HFF-Myc (cell line): ENCODE results near the gene WDR86.

Source experiments
- DNase-seq: peaks from one replicate; pipeline ENCODE4 v3.0.0-alpha.2; 2011; ENCODE audit warnings: low read depth; ENCODE audit errors: extremely low read depth
- H3K4me3 ChIP-seq: replicated peaks from 2 replicates; pipeline ENCODE4 v1.5.1; 2011; ENCODE audit warnings: low read depth, mild to moderate bottlenecking, control low read depth, low read length
- TF ChIP-seq, protein P1 (sequence below): IDR thresholded peaks from 2 replicates; pipeline ENCODE4 v1.5.1; 2012; ENCODE audit warnings: mild to moderate bottlenecking, low read depth, low read length, control low read depth; ENCODE audit errors: missing control alignments

Gene WDR86

DNA sequence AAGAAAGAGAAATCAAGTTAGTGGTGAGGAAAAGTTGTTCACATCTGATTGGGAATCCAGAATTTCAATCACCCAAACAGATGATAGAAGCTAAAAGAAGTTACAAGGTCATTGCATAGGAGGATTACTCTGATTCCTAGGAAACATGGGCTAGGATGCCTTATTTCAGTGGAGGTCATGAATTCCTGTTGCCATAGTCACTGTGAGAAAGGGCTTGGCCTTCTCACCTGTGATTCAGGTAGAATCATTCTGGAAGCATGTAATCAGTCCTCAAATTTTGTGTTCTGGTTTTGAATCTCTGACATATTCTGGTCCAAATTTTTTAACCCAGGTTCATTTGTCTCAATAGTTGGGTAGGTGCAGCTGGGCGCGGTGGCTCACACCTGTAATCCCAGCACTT lies 72.5 kb downstream of the WDR86 start:
- H3K4me3 ChIP-seq, result no peak overlapping the region
- DNase-seq, result no peak
- TF ChIP-seq, protein P1, sequence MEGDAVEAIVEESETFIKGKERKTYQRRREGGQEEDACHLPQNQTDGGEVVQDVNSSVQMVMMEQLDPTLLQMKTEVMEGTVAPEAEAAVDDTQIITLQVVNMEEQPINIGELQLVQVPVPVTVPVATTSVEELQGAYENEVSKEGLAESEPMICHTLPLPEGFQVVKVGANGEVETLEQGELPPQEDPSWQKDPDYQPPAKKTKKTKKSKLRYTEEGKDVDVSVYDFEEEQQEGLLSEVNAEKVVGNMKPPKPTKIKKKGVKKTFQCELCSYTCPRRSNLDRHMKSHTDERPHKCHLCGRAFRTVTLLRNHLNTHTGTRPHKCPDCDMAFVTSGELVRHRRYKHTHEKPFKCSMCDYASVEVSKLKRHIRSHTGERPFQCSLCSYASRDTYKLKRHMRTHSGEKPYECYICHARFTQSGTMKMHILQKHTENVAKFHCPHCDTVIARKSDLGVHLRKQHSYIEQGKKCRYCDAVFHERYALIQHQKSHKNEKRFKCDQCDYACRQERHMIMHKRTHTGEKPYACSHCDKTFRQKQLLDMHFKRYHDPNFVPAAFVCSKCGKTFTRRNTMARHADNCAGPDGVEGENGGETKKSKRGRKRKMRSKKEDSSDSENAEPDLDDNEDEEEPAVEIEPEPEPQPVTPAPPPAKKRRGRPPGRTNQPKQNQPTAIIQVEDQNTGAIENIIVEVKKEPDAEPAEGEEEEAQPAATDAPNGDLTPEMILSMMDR, result no peak

DNA sequence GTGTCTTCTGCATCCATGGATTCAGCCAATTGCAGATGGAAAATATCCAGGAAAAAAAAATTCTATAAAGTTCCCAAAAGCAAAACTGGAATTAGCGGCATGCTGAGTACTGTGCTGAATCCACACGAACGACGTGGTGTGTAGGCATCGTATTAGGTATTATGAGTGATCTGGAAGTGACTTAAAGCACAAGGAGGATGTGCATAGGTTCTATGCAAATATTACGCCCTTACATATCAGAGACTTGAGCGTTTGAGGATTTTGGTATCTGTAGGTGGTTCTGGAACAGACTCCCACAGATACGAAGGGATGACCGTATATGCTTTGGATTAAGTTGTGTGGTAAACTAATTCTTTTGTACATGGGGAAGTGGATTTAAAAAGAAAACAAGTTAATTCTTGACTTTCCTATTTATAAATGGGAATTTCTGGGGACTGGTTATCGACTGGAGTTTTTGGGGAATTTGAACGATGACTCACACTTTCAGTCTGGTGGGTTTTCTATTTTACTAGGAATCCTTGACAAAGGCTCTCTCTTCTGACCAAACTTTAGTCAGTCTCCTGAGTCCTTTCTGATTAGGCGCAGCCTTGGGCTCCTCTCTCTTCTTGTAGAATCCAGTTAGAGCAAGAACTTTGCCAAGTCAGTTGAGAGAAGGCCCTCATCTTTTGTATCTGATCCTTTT lies 73.7 kb downstream of the WDR86 start:
- DNase-seq, result no peak
- no peak overlapping the region for H3K4me3 ChIP-seq
- TF ChIP-seq, protein P1, result no peak

DNA sequence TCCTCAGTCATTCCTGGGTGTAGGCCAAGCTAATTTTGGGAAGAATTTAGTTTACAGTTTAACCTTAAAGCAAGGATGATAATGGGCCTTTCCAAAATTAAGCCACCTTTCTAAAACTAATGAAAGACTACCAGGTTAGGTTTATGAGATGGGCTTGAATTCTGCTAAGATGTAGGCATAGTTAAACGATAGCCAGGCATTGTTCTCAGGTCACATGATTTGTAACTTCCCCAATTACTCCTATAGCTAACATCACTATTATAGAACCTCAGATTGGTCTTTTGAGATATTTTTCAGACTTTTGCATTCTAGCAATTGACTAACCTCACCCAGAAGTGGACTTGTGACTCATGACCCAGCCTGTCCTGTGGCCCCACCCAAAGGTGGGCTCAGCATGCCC lies 75.2 kb downstream of the WDR86 start:
- H3K4me3 ChIP-seq, result no peak overlapping the region
- TF ChIP-seq, protein P1, result no peak
- DNase-seq, result no peak
